Measurements from ENCODE around the gene NTF3.

Gene NTF3

DNA sequence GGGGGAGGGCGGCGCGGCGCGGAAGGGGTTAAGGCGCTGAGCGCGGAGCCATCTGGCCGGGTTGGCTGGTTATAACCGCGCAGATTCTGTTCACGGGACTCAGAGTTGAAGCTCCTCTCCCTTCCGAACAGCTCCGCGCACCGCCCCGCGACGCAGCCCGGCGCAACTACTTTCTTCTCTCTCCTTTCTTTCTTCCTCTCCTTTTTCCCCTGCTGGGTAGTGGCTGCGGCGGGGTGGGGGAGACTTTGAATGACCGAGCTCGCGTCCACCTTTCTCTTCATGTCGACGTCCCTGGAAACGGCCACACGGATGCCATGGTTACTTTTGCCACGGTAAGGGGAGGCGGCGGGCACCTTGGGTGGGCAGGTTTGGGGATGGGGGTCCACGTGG, at the start of gene NTF3:
Gene NTF3, plus strand, starts transcription at position 98 of the 390 bp plus-strand sequence. Its CDS starts 217 bp downstream, at position 315.
- no peak for DNase-seq

DNA sequence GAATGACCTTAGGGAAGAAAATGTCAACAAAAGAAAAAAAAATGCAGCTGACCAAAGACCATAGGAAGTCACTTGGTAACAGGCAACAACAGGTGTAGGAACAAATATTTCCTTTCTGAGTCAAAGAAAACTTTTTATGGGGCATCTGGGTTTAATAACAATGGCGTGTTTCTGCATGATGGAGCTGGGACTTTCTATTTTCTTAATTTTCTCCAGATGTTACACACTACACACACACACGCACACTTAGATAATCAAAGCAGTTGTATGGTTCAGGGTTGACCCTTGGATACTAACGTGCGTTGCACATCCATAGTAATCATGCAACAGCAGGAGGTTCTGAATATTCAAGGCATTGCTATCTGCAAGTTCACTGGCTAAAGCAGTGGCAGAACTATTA, 47.9 kb upstream of the NTF3 start:
- DNase-seq, result no peak

DNA sequence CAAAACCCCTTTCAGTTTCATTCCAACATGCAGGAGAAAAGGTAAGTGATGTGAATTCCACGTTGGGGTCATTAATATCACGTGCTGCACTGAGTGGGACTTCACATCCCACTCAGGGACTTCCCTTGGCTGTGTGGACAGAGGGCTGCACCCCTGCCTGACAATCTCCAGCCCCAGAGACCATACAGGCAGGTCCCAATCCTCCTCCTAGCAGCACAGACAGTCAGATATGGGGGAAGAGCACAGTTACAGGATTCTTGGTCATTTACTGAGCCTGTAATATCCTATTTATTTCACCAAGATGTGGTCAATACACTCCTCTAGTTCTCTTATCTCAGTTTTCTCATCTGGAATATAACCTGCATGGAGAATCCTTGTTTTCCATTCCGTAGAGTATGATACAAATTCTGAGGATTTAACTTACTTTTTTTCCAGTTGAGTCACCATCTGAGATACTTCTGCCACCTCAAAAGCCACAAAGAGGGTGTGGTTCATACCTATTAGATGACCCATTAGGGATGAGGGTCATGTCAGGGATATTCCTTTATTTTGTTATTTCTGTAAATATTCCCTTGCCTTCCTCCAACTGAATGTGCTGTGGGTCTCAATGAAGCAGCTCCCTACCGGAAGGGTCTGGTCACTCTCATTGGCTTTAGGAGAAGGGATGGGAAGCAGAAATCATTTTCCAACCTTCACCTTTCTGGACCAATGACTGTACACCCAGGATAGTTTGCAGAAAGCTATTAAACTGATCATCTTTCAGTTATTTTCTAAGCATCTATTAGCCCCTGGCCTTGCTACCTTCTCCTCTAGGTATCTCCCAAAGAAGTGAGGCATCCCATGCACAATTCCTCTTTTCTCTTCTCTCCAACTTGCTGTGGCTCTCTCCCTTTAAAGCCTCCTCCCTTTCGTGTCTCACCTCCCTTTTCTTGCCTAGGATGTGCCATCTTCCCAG, 43.0 kb upstream of the NTF3 start:
- DNase-seq, result no peak

DNA sequence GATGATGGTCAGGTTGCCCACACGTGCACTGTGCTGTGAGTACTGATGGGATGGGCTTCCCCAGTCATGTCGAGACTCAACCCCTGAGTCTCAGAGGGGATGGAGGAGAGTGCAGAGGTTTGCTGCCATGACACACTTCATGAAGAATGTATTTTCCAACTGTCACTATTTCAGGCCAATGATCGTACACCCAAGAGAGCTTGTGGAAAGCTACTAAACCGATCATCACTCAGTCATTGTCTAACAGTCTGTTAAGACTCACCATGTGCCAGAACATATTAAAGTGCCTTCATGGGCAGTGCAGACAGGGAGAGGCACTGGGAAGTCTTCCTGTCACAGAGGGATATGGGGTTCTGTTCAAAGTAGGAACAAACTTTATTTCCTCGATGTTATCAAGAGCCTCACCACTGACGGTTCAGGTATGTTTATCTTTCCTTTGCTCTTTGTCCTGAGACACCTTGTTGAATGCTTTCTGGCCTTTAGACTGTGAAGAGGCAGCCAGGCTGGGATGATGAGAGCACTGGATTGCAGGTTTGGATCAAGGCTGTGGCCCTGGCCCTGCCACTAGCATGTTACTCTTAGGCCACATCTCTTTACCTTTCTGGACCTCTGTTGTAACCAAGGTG, 41.6 kb upstream of the NTF3 start:
- no peak for DNase-seq

DNA sequence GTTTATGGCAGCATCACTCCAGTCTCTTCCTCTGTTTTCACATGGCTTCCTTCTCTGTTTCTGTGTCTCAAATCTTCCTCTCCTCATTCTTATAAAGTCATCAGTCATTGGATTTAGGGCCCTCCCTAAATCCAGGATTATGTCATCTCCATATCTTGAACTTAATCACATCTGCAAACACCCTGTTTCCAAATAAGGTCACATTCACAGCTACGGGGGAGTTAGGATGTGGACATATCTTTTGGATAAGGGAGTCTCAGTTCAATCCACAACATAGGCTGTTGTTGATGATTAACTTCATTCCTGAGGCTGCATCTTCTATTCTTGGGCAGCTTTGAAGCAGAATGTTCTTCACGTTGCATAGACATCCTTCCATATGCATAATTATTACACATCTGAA, 40.3 kb upstream of the NTF3 start:
- DNase-seq, result no peak

DNA sequence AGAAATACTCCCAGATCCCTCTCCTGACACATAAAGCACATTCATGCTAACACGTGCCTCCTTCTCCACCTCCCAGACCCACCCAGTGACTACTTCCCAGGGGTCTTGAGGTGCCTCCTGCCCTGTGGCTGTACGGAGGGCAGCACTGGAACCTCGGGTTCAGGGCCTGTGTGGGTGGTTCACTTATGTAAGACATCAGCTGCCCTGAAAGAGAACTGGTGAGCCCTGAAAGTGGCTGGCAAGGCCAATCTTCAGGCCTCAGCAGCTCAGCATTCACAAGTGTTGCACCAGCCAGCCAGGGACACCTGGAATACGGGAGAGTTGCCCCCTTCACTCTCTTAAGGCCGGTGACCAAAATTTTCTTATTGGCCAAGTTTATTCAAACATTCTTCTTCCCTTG, 38.9 kb upstream of the NTF3 start:
- no peak for DNase-seq

DNA sequence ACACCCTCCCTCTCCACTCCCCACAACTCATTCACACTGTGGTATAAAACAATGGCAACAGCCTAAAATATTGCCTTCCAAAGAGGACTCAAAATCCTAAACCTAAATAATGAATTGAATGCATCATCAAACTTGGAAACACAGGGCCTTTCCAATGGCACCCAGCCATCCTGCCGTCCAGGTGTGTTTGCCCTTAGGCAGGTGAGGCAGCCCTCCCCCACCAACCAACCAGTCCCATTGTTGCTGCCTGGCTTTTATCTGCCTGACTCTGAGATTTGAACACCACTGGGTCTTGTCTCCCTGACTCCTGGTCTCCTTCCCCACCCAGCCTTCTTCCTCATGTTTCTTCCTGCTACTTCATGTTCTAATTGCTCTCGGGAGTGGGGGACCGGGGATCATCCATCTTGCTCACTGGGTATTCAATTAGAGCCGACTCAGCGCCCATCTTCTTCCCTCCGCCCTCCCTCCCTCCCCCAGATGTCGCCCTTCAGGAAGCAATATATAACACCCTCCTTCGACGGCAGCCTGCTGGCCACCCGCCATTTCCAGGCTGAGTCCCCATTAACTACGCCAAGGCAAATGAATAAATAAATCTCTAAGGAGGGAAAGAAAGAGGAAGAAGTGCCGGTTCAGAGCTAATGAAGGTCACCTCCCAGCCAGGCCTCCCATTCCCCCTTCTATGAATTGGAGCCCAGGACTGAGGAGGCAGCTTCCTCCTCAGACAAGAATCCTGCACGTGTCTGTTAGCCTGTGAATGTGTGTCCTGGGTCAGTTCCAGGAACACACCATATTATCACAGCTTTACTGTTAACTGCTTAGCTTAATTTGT, 36.3 kb upstream of the NTF3 start:
- peak; percentile 65 for DNase-seq

DNA sequence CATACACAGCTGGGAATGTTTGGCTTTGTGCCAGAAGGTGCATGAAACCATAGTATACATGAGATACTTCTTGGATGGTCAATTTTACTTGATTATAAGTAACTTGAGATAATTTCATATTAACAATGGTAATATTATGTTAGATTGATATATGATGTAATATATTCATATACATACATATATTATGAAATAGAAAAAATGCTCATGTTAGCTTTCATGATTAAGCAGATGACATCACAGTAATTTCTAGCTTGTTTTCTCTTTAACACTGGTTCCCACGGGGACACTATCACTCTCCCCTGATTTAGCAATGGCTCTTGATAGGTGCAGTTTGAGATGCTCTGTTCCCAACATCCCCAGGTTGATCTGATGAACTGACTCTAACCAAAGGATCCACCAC, 35.4 kb upstream of the NTF3 start:
- peak; percentile 65 for DNase-seq

DNA sequence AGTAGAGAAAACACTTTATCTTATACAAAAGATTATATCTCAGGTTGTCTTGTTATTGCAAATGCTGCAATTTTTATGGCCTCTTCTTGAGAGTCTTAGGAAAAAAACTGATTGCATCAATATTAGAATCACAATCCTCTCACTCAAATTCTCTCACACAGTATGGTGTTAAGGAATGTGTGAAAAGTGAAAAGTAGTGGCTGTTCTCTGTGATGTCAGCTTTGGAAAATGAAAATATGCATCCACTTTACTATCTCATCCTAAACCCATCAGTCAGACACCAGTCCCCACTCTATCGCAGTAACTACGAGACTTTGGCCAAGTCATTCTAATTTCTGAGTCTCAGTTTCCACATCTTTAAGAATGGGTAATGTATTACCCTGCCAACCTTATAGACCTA, 32.6 kb upstream of the NTF3 start:
- no peak for DNase-seq

DNA sequence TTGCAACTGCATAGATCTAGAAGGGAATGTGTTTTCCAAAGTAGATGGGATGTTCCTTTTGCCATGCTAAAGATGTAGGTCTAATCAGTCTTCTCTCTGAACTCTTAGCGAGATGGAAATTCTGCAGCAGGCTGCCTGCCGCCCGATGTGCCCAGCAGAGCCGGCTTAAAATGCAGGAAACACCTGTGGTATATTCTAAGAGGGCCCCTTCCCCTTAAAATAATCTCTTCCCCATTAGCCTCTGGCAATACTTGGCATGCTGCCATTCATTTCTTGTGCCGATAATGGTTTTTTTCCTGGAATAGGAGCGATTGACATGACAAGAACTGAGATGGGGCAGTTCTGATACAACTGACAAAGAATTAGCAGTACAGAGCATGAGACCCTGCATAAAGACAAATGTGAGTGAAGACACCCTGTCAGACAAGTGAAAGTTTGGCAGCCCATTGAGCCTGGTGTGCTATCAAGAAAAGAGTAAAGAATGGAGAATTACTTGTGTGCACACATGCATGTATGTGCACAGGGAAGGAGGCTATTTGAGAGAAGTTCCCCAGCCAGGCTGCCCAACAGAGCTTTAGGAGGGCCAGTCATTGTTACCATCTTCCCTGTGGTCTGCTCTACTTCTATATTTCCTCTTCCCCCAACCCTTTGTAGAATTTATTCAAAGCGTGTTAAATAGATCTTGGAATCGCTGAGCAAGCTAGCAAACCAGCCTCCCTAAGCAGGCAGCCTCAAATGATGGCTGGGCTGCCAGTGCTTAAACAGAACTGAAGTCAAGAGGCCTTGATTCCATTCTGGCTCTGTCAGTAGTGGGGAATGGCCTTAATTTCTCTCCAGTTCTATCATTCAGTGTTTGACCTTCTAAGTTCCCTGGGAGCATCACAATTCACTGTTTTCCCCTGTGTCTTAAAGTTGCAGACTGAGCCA, 29.6 kb upstream of the NTF3 start:
- DNase-seq, result no peak

DNA sequence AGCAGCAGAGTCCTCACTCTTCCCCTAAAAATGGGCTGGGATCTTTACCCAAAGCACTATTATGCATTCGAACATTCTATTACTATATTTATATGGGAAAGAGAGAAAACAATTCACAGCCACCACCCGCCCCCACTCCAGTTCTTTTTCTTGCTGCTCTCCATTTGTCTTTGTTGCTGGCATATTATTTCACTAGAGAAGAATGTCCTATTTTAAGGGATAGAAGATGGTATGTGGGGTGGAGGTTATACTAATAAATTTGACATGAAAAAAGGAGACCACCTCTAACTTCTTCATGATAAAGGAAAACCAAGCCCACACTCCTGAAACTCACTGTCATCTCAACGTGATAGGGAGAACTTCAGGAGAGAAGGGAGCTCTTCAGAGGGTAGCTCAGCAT, 28.5 kb upstream of the NTF3 start:
- no peak for DNase-seq

DNA sequence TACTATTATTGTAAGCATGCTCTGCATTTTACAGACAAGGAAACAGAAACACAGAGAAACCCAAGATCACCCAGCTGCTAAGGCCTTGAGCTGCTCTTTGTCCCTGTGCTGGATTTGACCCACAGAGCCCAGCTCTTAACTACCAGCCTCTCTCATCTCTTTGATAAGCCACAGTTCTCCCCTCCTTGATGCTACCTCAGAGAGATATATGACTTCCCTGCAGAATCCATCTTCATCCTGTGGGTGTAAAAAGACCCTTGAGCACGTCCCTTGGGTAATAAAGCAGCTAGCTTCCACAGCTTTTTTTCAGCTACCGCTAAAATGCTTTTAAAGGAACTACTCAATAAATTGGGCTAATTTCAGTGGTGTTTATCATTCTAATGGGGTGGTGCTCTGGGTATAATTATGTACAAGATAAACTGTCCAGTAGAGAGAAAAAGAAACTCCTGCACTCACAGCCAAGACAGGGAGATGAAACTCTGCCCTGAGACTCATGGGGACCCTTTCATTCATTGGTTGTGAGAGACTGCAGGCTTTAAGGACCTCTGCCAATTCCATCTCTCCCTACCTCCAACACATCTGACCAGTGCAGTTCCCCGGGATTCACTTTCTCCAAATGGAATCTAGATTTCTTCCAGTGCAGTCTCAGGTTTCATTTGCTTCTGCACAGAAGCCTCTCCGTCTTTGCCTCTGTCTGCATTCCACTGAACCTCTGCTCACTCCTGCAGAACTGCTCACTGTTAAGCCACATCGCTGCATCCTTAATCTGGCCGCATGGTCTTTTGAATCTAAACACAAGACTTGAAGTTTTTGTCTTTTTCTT, 24.7 kb upstream of the NTF3 start:
- no peak for DNase-seq

DNA sequence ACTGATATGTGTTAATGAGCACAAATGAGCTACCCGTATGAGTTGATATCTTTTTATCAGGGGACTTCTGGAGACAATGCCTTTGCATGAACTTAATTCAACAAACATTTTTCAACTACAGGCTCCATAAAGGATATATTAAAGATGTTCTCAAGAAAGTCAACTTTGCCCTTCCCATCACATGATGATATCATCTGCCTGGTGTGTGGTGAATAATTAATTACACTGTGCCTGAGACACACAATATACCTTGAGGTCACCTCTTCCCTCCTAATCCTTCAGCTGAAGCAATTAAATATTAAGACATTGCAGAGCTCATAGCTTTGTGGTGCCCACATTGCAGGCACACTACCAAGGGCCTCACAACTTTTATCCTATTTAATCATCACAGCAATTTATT, 22.3 kb upstream of the NTF3 start:
- no peak for DNase-seq

DNA sequence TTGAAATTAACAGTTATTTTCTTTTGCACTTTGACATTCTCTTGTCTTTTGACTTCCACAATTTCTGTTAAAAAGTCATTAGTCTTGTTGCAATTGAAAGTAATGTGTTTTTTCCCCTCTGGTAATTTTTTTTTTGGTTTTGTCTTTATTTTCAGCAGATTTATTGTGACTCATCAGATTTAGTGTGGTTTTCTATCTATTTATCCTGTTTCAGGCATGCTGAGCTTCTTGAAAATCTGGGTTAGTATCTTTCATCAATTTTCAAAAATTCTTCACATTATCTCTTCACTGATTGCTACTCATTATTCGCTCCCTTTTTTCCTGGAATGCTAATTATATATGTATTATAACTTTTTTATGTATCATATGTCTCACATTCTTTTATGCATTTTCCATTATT, 15.3 kb upstream of the NTF3 start:
- DNase-seq, result no peak

DNA sequence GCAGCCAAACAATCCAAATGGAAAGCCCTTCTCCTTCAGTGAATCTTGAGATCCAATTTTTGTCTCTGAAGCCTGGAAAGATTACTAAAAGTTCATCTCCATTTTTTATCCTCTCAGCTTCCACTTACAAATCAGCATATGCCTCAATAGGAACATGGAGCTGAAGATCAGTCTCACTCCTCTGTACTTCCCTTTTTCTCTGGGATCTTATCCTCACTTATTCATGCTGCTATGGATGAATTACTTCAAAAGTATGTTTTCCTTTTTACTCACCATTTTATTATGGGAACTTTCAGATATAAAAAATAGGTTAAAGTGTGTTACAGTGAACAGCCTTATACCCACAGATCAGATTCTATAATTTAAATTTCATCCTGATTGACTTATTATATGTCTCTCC, 14.4 kb upstream of the NTF3 start:
- no peak for DNase-seq

DNA sequence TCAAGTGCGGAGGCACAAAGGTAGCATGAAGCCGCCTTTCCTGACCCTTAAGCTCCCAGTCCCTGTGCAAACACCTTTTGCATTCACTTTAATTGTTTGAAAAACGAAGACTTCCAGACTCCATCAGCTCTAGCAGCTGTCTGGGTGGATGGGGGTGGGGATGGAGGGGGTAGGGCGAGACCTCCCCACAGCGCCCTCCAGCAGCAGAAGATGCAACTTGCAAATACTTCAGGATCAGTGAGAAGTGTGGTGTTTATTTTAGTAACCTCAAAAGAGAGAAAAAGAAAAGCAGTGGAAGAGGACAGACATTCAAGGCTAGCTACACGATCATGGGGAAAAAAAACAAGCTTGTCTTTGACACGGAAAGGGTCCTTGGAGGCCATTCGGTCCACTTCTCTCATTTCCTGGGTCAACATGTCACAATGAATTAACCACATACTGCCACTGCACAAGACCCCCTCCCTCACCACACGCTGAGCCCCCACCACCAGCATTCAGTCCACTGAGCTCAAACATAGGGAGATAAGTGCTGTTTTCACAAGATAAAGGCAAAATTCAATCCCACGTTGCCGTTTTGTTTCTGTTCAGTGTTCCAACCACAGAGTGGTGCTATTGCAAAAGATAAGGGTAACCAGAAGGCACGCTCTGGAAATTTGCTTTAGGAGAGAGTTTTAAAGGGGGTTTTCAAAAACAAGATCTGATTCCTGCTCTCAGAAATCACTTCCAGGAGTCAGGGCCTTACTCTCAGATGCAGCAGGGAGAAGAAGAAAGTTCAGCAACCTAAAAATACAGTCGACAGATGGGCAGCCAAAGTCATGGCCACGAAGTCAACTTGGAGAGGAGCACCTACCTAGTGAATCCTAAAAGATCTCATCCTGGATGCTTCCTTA, 3.3 kb upstream of the NTF3 start:
- no peak for DNase-seq

DNA sequence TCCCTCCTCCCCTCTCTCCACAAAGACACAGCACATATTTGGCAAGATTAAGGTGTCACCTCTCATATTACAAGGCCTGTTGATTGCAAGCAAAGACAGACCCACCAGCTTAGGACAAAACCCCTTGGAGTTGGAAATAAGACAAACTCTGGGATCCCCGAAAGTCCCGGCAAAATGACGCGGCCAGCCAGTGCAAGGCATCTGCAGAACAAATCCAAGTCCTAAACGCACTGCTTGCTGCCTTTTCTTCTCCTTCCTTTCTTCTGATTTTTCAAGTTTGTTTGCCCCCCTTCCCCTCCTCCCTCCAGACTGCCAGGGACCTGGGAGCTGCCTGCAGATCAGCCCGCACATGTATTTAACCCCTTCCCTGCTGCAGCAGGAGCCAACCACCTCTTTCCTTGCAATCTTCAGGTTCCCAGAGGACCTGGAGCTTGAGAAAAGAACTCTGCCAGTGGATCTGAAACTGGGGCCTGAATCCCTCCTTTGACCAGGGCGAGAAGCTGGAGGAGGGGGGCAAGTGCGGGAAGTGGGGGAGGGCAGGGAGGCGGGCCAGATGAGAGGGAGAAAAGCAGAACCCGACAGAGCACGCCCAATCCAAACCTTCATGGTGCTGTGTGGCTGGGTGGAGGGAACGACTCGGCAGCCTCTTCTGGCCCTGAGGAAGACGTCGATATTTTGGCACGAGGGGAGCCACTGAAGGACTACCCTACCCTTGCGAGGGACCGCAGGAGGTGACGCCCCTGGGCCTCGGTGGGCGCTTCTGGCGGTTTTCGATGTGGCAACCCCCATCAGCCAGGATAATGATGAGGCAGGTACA, 2.0 kb upstream of the NTF3 start:
- no peak for DNase-seq

DNA sequence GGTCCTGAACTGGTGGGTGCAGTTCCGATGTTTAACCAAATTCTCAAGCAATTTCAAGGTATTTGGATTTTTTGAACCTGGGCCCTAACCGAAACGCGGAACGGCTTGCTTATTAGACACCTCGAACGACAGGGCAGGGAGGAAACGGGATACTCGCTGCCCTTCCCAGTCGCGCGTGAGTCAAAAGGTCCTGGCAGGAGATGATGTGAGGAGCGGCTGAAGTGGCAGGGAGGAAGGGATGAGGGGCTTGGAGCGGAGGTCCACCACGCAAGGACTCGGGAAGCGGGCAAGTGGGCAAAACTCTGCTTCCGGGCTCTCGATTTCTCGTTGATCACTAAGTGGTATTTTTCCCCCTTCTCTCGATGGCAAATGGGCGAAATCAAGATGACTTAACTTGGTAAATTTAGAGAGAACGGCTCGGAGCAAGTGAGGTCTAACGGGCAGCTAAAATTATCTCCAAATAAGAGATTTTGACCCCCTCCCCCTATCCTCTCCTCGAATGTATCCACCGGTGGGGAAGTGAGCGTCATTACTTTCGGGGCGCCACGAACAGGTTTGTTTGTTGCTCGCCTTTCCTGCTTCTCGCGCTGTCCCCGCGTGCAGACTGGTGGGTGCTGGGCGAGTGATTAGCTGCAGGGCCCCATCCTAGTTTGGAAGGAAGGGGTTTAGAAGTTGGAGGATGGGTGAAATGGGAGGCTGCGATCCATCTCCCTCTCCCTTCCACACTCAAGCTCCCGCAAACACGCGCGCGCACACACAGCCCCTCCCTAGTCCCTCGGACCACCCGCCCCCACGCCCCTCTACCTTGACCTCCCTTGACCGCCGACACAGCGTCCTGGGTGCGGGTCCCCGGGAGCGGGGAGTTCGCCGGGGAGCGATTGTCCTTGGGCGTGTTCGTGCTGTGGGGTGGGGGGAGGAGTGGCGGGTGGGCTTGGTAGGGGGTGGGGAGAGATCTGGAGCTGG, 986 bp upstream of the NTF3 start:
- no peak for DNase-seq

Measured in NCI-H1417 treated with DMSO at 0.1 percent for 48 hours (cell line).